Measurements from ENCODE around the gene CFAP119.

CFAP119 gene

GRCh38 chr16:30766933-30767284 is 5.0 kb upstream of the CFAP119 start:
- DNase-seq (ENCODE audit: low spot score) (no peak), ATAC-seq (ENCODE audit: low read depth) (no peak)
- TF ChIP-seq, protein P1, sequence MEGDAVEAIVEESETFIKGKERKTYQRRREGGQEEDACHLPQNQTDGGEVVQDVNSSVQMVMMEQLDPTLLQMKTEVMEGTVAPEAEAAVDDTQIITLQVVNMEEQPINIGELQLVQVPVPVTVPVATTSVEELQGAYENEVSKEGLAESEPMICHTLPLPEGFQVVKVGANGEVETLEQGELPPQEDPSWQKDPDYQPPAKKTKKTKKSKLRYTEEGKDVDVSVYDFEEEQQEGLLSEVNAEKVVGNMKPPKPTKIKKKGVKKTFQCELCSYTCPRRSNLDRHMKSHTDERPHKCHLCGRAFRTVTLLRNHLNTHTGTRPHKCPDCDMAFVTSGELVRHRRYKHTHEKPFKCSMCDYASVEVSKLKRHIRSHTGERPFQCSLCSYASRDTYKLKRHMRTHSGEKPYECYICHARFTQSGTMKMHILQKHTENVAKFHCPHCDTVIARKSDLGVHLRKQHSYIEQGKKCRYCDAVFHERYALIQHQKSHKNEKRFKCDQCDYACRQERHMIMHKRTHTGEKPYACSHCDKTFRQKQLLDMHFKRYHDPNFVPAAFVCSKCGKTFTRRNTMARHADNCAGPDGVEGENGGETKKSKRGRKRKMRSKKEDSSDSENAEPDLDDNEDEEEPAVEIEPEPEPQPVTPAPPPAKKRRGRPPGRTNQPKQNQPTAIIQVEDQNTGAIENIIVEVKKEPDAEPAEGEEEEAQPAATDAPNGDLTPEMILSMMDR (IDR thresholded peaks at IDR 0.05; ENCODE audit: poor library complexity, severe bottlenecking): no peak
- Histone ChIP-seq H3K27me3 (ENCODE audit: insufficient read depth, poor library complexity, severe bottlenecking) (no peaks in the 10 kb centered on the region), H3K27ac (ENCODE audit: poor library complexity, severe bottlenecking) (no peak overlapping the region), H3K4me1 (ENCODE audit: insufficient read depth, poor library complexity, severe bottlenecking) (peaks cover 10% of the 10 kb centered on the region), H3K36me3 (ENCODE audit: low read depth) (peaks cover 87% of the 10 kb centered on the region), H3K9me3 (ENCODE audit: severe bottlenecking) (no peaks in the 10 kb centered on the region), H3K4me3 (ENCODE audit: severe bottlenecking) (no peak overlapping the region)

DNA sequence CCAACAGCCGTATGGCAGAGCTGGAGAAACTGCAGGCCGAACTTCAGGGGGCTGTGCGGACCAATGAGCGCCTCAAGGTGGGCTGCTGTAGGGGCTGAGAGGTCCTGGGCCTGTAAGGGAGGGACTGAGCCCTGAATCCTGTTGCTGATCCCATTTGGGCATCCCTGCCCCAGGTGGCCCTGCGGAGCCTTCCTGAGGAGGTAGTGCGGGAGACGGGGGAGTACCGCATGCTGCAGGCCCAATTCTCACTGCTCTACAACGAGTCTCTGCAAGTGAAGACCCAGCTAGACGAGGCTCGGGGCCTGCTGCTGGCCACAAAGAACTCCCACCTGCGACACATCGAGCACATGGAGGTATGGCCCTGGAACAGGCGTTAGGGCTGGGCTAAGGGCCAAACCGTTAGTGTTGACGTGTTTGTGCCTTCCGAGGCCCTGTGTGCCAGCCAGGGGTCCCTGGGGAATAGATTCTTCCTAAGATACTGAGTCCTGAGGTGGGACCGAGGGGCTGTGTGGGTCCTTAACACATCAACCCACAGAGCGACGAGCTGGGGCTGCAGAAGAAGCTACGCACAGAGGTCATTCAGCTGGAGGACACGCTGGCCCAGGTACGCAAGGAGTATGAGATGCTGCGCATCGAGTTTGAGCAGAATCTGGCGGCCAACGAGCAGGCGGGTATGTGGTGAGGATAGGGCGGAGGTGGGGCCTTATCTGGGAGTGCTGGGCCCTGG is 4.5 kb upstream of the CFAP119 start:
- H3K36me3 ChIP-seq (ENCODE audit: low read depth): peaks cover 85% of the 10 kb centered on the region
- no peaks in the 10 kb centered on the region for H3K9me3 ChIP-seq (ENCODE audit: severe bottlenecking)
- no peak overlapping the region for H3K4me3 ChIP-seq (ENCODE audit: severe bottlenecking)
- TF ChIP-seq, protein P1 (IDR thresholded peaks at IDR 0.05; ENCODE audit: poor library complexity, severe bottlenecking): no peak
- ATAC-seq (ENCODE audit: low read depth) (no peak), DNase-seq (ENCODE audit: low spot score) (peak; percentile 32)
- peaks cover 10% of the 10 kb centered on the region for H3K4me1 ChIP-seq (ENCODE audit: insufficient read depth, poor library complexity, severe bottlenecking)
- no peaks in the 10 kb centered on the region for H3K27me3 ChIP-seq (ENCODE audit: insufficient read depth, poor library complexity, severe bottlenecking)
- no peak overlapping the region for H3K27ac ChIP-seq (ENCODE audit: poor library complexity, severe bottlenecking)

DNA sequence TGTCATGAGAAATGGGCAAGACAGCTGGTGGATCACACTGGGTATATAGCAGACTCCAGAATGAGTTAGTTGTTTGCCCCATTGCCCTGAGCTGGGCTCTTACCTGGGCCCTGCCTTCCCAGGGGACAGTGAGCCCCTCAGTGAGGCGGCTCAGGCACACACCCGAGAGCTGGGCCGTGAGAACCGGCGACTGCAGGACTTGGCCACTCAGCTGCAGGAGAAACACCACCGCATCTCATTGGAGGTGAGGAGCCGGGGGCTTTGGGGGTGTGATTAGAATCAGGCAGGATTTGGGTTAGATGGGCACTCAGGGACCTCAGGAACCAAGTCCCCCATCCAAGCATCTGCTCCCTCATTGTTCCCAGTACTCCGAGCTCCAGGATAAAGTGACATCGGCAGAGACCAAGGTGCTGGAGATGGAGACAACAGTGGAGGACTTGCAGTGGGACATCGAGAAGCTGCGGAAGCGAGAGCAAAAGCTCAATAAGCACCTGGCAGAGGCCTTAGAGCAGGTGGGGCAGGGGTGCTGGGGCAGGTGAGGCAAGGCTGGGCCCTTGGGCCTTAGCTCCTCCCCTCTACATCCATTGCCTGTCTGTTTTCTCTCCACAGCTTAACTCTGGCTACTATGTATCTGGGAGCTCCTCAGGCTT is 3.1 kb upstream of the CFAP119 start:
- H3K9me3 ChIP-seq (ENCODE audit: severe bottlenecking): no peaks in the 10 kb centered on the region
- no peak overlapping the region for H3K4me3 ChIP-seq (ENCODE audit: severe bottlenecking)
- H3K4me1 ChIP-seq (ENCODE audit: insufficient read depth, poor library complexity, severe bottlenecking): peaks cover 10% of the 10 kb centered on the region
- H3K36me3 ChIP-seq (ENCODE audit: low read depth): peaks cover 71% of the 10 kb centered on the region
- ATAC-seq (ENCODE audit: low read depth): no peak
- TF ChIP-seq, protein P1 (IDR thresholded peaks at IDR 0.05; ENCODE audit: poor library complexity, severe bottlenecking): no peak
- H3K27me3 ChIP-seq (ENCODE audit: insufficient read depth, poor library complexity, severe bottlenecking): no peaks in the 10 kb centered on the region
- H3K27ac ChIP-seq (ENCODE audit: poor library complexity, severe bottlenecking): no peak overlapping the region
- no peak for DNase-seq (ENCODE audit: low spot score)

GRCh38 chr16:30764086-30764485 is 2.2 kb upstream of the CFAP119 start:
- no peak for ATAC-seq (ENCODE audit: low read depth)
- TF ChIP-seq, protein P1 (IDR thresholded peaks at IDR 0.05; ENCODE audit: poor library complexity, severe bottlenecking): no peak

More at GRCh38 chr16:30764086-30764485, 2.2 kb upstream of the CFAP119 start:
- Histone ChIP-seq H3K27ac (ENCODE audit: poor library complexity, severe bottlenecking) (no peak overlapping the region), H3K36me3 (ENCODE audit: low read depth) (peaks cover 63% of the 10 kb centered on the region), H3K9me3 (ENCODE audit: severe bottlenecking) (no peaks in the 10 kb centered on the region), H3K4me3 (ENCODE audit: severe bottlenecking) (no peak overlapping the region), H3K27me3 (ENCODE audit: insufficient read depth, poor library complexity, severe bottlenecking) (no peaks in the 10 kb centered on the region), H3K4me1 (ENCODE audit: insufficient read depth, poor library complexity, severe bottlenecking) (peaks cover 10% of the 10 kb centered on the region)
- peak; percentile 29 for DNase-seq (ENCODE audit: low spot score)
